ENCODE measurements around the gene SUSD2.

- TF ChIP-seq, protein P1, sequence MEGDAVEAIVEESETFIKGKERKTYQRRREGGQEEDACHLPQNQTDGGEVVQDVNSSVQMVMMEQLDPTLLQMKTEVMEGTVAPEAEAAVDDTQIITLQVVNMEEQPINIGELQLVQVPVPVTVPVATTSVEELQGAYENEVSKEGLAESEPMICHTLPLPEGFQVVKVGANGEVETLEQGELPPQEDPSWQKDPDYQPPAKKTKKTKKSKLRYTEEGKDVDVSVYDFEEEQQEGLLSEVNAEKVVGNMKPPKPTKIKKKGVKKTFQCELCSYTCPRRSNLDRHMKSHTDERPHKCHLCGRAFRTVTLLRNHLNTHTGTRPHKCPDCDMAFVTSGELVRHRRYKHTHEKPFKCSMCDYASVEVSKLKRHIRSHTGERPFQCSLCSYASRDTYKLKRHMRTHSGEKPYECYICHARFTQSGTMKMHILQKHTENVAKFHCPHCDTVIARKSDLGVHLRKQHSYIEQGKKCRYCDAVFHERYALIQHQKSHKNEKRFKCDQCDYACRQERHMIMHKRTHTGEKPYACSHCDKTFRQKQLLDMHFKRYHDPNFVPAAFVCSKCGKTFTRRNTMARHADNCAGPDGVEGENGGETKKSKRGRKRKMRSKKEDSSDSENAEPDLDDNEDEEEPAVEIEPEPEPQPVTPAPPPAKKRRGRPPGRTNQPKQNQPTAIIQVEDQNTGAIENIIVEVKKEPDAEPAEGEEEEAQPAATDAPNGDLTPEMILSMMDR (conservative IDR thresholded peaks at IDR 0.05; ENCODE audit: low read depth, low read length) = no peak
- no peak for TF ChIP-seq RFX5 (IDR thresholded peaks at IDR 0.05; ENCODE audit: low read depth, low read length)
- TF ChIP-seq CEBPB (IDR thresholded peaks at IDR 0.05; ENCODE audit: low read depth, low read length) = no peak
- no peak for TF ChIP-seq MAZ (IDR thresholded peaks at IDR 0.05; ENCODE audit: borderline replicate concordance, low read depth, low read length)
- no peak for TF ChIP-seq POLR2A (IDR thresholded peaks at IDR 0.05; ENCODE audit: low read depth, low read length)
- no peak for TF ChIP-seq ELK1 (IDR thresholded peaks at IDR 0.05; ENCODE audit: borderline replicate concordance, low read depth, low read length)
- TF ChIP-seq FOS (IDR thresholded peaks at IDR 0.05; ENCODE audit: low read depth, low read length) = no peak
- TF ChIP-seq MAFK (IDR thresholded peaks at IDR 0.05; ENCODE audit: low read depth, low read length) = no peak
- no peak for TF ChIP-seq RAD21 (IDR thresholded peaks at IDR 0.05; ENCODE audit: low read length)
- TF ChIP-seq SMC3 (IDR thresholded peaks at IDR 0.05; ENCODE audit: low read depth, low read length) = no peak
- no peak for TF ChIP-seq RCOR1 (IDR thresholded peaks at IDR 0.05; ENCODE audit: insufficient replicate concordance, low read length)
Measured at GRCh38 chr22:24178021-24178431, 3.3 kb upstream of the SUSD2 start.

All from IMR-90 (cell line).